Breast epithelium (tissue), 4 donors: ENCODE data around the gene FHOD3. TPM values are rescaled to one million over a fixed set of nuclear protein-coding genes. Genes with fewer than 3 reads are reported as not detected.

Experiments
- DNase-seq, 2 donors: peaks; one replicate each; pipeline ENCODE4 v3.0.0-alpha.2; 2019; ENCODE audit warnings: low spot score in 2 of 2
- H3K27ac ChIP-seq, 2 donors: fragments of 200-600 bp; sonication (generic) in 1 of 2; one replicate each; pipeline ENCODE4 v1.5.1; 2016 to 2019; ENCODE audit warnings: mild to moderate bottlenecking in 1 of 2
- H3K27me3 ChIP-seq, 2 donors: fragments of 200-600 bp; sonication (generic) in 1 of 2; one replicate each; pipeline versions ENCODE4 v1.5.1 to v1.6.0; 2017 to 2019; ENCODE audit warnings: control low read depth in 1 of 2, mild to moderate bottlenecking in 1 of 2
- H3K36me3 ChIP-seq: fragments of 200-600 bp; one replicate; pipeline ENCODE4 v1.5.1; 2019
- H3K4me1 ChIP-seq, 2 donors: fragments of 200-600 bp; sonication (generic); one replicate each; pipeline ENCODE4 v1.5.1; 2016 to 2019; ENCODE audit warnings: control low read depth in 1 of 2
- H3K4me3 ChIP-seq, 3 donors: fragments of 200-600 bp; sonication (generic); 1 replicate in 2 of 3; 2 replicates in 1 of 3; pipeline ENCODE4 v1.5.1; 2016 to 2019; ENCODE audit warnings: mild to moderate bottlenecking in 3 of 3, moderate library complexity in 2 of 3
- H3K9me3 ChIP-seq, 2 donors: fragments of 200-600 bp; sonication (generic) in 1 of 2; one replicate each; pipeline ENCODE4 v1.5.1; 2016 to 2019; ENCODE audit warnings: control low read depth in 1 of 2
- POLR2A ChIP-seq: fragments of 450-650 bp; IDR thresholded peaks from one replicate; pipeline ENCODE4 v1.6.1; 2016; ENCODE audit warnings: antibody characterized with exemption, mild to moderate bottlenecking, moderate library complexity
- POLR2AphosphoS5 ChIP-seq, 3 donors: sonication (generic); formaldehyde crosslinking; IDR thresholded peaks; one replicate each; pipeline ENCODE4 v1.6.1; 2017; ENCODE audit warnings: antibody characterized with exemption in 3 of 3
- intact Hi-C: fragments of 100-400 bp; cut with DNase I; formaldehyde crosslinking; loops from one replicate; pipeline ENCODE4 v1.15.1; 2023; ENCODE audit warnings: low total_unique reads
- total RNA-seq, 3 donors: library from RNA; depleted of rRNA; stranded (reverse); fragments of >200 nt; gene quantifications; one replicate each; pipeline ENCODE4 v1.1.0, GENCODE V29; 2016
- TF ChIP-seq, protein P1 (sequence below), 3 donors: fragments of 450-650 bp; IDR thresholded peaks; one replicate each; pipeline ENCODE4 v1.5.1; 2016 to 2017; ENCODE audit warnings: antibody characterized with exemption in 3 of 3, mild to moderate bottlenecking in 3 of 3, moderate library complexity in 3 of 3

FHOD3 gene
- total RNA-seq, 3 donors from 2014 or later = 1.9 to 13.1 (median 13.0) TPM

DNA sequence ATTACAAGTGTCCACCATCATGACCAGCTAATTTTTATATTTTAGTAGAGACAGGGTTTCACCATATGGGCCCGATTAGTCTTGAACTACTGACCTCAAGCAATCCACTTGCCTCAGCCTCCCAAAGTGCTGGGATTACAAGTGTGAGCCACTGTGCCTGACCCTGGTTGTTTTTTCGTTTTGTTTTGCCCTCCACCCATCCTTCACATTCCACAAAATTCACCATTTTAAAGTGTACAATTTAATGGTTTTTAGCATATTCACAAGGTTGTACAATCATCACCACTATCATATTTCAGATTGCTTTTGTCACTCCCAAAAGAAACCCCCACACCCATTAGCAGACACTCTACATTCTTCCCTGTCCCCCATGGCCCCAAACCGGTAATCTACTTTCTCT is 316.3 kb downstream of the FHOD3 start:
- intact Hi-C loops = no loop called here
- no peaks in the 10 kb centered on the region for H3K4me1 ChIP-seq
- TF ChIP-seq, protein P1, sequence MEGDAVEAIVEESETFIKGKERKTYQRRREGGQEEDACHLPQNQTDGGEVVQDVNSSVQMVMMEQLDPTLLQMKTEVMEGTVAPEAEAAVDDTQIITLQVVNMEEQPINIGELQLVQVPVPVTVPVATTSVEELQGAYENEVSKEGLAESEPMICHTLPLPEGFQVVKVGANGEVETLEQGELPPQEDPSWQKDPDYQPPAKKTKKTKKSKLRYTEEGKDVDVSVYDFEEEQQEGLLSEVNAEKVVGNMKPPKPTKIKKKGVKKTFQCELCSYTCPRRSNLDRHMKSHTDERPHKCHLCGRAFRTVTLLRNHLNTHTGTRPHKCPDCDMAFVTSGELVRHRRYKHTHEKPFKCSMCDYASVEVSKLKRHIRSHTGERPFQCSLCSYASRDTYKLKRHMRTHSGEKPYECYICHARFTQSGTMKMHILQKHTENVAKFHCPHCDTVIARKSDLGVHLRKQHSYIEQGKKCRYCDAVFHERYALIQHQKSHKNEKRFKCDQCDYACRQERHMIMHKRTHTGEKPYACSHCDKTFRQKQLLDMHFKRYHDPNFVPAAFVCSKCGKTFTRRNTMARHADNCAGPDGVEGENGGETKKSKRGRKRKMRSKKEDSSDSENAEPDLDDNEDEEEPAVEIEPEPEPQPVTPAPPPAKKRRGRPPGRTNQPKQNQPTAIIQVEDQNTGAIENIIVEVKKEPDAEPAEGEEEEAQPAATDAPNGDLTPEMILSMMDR (IDR thresholded peaks at IDR 0.05) = no peak
- TF ChIP-seq POLR2AphosphoS5 (IDR thresholded peaks at IDR 0.05) (no peak), POLR2A (no peak)
- no peaks in the 10 kb centered on the region for H3K9me3 ChIP-seq
- no peak for DNase-seq
- H3K27ac ChIP-seq = no peak overlapping the region
- H3K27me3 ChIP-seq = no peaks in the 10 kb centered on the region
- H3K4me3 ChIP-seq = no peak overlapping the region
- H3K36me3 ChIP-seq = no peaks in the 10 kb centered on the region

DNA sequence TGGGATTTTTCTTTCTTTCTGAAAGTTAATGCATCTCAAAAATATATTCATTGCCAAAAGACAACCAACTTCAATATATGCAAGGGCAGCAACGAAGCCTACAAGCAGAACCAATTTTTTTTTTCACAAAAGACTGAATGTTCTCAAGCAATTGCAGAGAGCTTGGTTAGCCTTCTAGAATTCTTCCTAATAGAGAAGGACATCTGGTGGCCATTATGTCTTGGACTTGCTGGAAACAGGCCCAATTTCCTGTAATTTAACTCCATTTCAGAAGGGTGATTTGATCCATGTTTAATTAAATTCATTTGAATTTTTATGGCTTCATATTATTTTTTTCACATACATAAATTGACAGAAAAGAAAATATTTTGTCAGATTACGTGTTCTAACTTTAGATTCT is 323.3 kb downstream of the FHOD3 start:
- no peaks in the 10 kb centered on the region for H3K9me3 ChIP-seq
- no peak for DNase-seq
- no peaks in the 10 kb centered on the region for H3K36me3 ChIP-seq
- H3K27ac ChIP-seq = no peak overlapping the region
- no peaks in the 10 kb centered on the region for H3K4me1 ChIP-seq
- H3K4me3 ChIP-seq = no peak overlapping the region
- intact Hi-C loops = no loop called here
- no peaks in the 10 kb centered on the region for H3K27me3 ChIP-seq
- TF ChIP-seq, protein P1 (IDR thresholded peaks at IDR 0.05) = no peak
- TF ChIP-seq POLR2AphosphoS5 (IDR thresholded peaks at IDR 0.05) = no peak
- TF ChIP-seq POLR2A = no peak

DNA sequence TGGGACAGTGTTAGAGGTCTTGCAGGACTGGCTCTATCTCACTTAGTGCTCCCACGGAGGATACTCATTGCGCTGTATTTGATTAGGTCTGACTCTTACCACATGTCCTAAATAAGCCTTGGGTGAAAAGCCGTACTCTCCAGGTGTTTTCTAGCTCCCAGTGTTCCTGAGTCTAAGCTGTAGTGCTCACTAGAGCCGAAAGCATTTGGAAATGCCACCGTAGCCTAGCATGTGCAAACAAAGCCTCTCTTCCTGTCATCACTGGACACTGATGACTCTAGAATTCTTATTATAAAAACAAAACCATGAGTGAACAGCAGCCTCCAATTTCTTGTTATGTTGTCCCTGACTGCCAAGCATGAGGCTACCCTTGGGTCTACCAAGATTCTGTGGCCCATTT is 325.1 kb downstream of the FHOD3 start:
- no peak for DNase-seq
- no peaks in the 10 kb centered on the region for H3K27me3 ChIP-seq
- no peaks in the 10 kb centered on the region for H3K9me3 ChIP-seq
- no peaks in the 10 kb centered on the region for H3K36me3 ChIP-seq
- TF ChIP-seq, protein P1 (IDR thresholded peaks at IDR 0.05) = no peak
- TF ChIP-seq POLR2A (no peak), POLR2AphosphoS5 (IDR thresholded peaks at IDR 0.05) (no peak)
- no peak overlapping the region for H3K27ac ChIP-seq
- H3K4me1 ChIP-seq = no peaks in the 10 kb centered on the region
- intact Hi-C loops = no loop called here
- no peak overlapping the region for H3K4me3 ChIP-seq

DNA sequence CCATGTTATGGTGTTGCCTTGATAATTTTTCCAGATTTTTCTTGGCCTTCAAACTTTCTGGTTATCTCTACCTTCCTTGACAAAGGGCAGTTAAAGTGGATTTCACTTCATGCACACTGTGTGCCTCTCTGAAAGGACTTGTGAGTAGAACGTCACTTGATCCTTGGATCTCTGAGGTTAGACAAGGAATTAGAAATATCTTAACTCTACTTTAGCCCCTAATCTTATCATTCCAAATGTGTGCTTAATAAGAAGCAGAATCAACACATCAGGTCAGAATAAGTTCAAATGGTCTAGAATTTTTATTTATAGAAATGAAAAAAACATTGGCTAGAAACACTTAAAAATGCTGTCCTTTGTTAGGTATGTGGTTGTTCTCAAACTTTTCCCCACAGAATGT is 325.6 kb downstream of the FHOD3 start:
- Histone ChIP-seq H3K27ac (no peak overlapping the region), H3K9me3 (no peaks in the 10 kb centered on the region), H3K4me3 (no peak overlapping the region), H3K4me1 (no peaks in the 10 kb centered on the region), H3K36me3 (no peaks in the 10 kb centered on the region), H3K27me3 (no peaks in the 10 kb centered on the region)
- TF ChIP-seq, protein P1 (IDR thresholded peaks at IDR 0.05) = no peak
- TF ChIP-seq POLR2A (no peak), POLR2AphosphoS5 (IDR thresholded peaks at IDR 0.05) (no peak)
- intact Hi-C loops = no loop called here
- DNase-seq = no peak

DNA sequence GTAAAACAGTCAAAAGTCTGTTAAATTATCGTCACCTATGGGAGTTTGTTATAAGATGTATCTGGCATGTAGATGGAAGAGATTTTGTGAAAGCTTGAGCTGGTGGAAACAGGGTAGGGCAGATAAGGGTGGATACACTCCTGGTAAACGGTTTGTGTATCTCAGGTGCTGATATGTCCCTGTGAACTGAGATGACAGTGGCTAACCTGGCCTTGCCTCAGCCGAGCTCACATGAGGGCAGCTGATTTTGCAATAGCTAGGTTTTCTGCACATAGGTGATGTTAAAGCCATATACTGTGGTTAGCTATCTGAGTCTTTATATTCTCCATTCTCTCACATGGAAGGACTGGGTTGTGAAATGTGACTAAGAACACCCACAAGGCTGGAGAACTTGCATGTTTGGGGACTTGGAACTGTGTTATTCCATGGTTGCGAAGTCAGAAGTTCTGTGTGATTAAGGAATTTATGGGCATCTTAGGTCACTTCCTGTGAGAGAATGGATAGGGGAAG is 326.2 kb downstream of the FHOD3 start:
- Histone ChIP-seq H3K9me3 (no peaks in the 10 kb centered on the region), H3K4me1 (no peaks in the 10 kb centered on the region), H3K4me3 (no peak overlapping the region), H3K27me3 (no peaks in the 10 kb centered on the region), H3K36me3 (no peaks in the 10 kb centered on the region), H3K27ac (no peak overlapping the region)
- intact Hi-C loops = no loop called here
- TF ChIP-seq POLR2AphosphoS5 (IDR thresholded peaks at IDR 0.05) (no peak), POLR2A (no peak)
- TF ChIP-seq, protein P1 (IDR thresholded peaks at IDR 0.05) = no peak
- no peak for DNase-seq
